Body of pancreas (tissue), 4 donors: ENCODE measurements around the gene ATP5MK.

Source experiments
- CTCF ChIP-seq, 7 experiments: fragments of 450-650 bp in 4 of 7; fragments of 200-600 bp in 3 of 7; sonication (generic) in 3 of 7; IDR thresholded peaks; one replicate each; pipeline ENCODE4 v1.5.1; 2016 to 2019; ENCODE audit warnings: antibody characterized with exemption in 7 of 7
- POLR2A ChIP-seq, 3 donors: fragments of 450-650 bp; IDR thresholded peaks; one replicate each; pipeline ENCODE4 v1.6.1; 2016; ENCODE audit warnings: antibody characterized with exemption in 3 of 3, mild to moderate bottlenecking in 2 of 3

- TF ChIP-seq POLR2A (IDR thresholded peaks at IDR 0.05) (no peak), CTCF (IDR thresholded peaks at IDR 0.05) (no peak)
Observed at GRCh38 chr10:103373544-103373943, 22.7 kb downstream of the ATP5MK start.
